ENCODE measurements around the gene FTH1.

FTH1 gene

GRCh38 chr11:61962213-61963015 lies 5.0 kb downstream of the FTH1 start:
- ChIA-PET POLR2A (interaction anchor here (1.0 to 1.4 kb wide), 6 partner anchors 9 to 36 kb away, joined by 3 to 5 read pairs (median 4); no protein-coding TSS in a partner anchor), CTCF (interaction anchor here (1.9 kb wide), 1 partner anchor 15 kb away, joined by 8 read pairs; no protein-coding TSS in a partner anchor)
- DNase-seq (ENCODE audit: extremely low spot score): no peak
- TF ChIP-seq NFRKB (IDR thresholded peaks at IDR 0.05) (no peak), L3MBTL2 (conservative IDR thresholded peaks at IDR 0.05) (no peak), ARNT (IDR thresholded peaks at IDR 0.05) (no peak), FOXK2 (IDR thresholded peaks at IDR 0.05) (no peak), LEF1 (IDR thresholded peaks at IDR 0.05; ENCODE audit: borderline replicate concordance) (no peak), BHLHE40 (IDR thresholded peaks at IDR 0.05; ENCODE audit: borderline replicate concordance) (no peak), SP1 (IDR thresholded peaks at IDR 0.05) (no peak), FOXM1 (IDR thresholded peaks at IDR 0.05; ENCODE audit: borderline replicate concordance) (no peak), SUZ12 (IDR thresholded peaks at IDR 0.05) (no peak), ZNF384 (IDR thresholded peaks at IDR 0.05) (no peak)

- CTCF ChIA-PET: interaction anchor here (1.9 kb wide), 1 partner anchor 14 kb away, joined by 8 read pairs; no protein-coding TSS in a partner anchor
- DNase-seq (ENCODE audit: extremely low spot score): peak; percentile 3
- TF ChIP-seq ZNF384 (IDR thresholded peaks at IDR 0.05): no peak
- TF ChIP-seq HDGF (IDR thresholded peaks at IDR 0.05; ENCODE audit: borderline replicate concordance): no peak
- TF ChIP-seq SP1 (IDR thresholded peaks at IDR 0.05): no peak
- TF ChIP-seq NFRKB (IDR thresholded peaks at IDR 0.05): no peak
- no peak for TF ChIP-seq BHLHE40 (IDR thresholded peaks at IDR 0.05; ENCODE audit: borderline replicate concordance)
- TF ChIP-seq TARDBP (IDR thresholded peaks at IDR 0.05): no peak
- no peak for TF ChIP-seq FOXA1 (IDR thresholded peaks at IDR 0.05)
- TF ChIP-seq PKNOX1 (IDR thresholded peaks at IDR 0.05): no peak
- TF ChIP-seq FOXM1 (IDR thresholded peaks at IDR 0.05; ENCODE audit: borderline replicate concordance): no peak
- no peak for TF ChIP-seq SUZ12 (IDR thresholded peaks at IDR 0.05)
- TF ChIP-seq ARNT (IDR thresholded peaks at IDR 0.05): no peak
- no peak for TF ChIP-seq CTBP1 (IDR thresholded peaks at IDR 0.05; ENCODE audit: borderline replicate concordance)
- TF ChIP-seq FOXK2 (IDR thresholded peaks at IDR 0.05): no peak
- POLR2A ChIA-PET: interaction anchor here (1.0 to 1.4 kb wide), 4 partner anchors 10 to 14 kb away, joined by 3 to 5 read pairs (median 4); no protein-coding TSS in a partner anchor
Measured at GRCh38 chr11:61961570-61962212, 5.7 kb downstream of the FTH1 start.

GRCh38 chr11:61960532-61960931 lies 6.9 kb downstream of the FTH1 start:
- no peak for TF ChIP-seq BHLHE40 (IDR thresholded peaks at IDR 0.05; ENCODE audit: borderline replicate concordance)
- TF ChIP-seq TARDBP (IDR thresholded peaks at IDR 0.05): no peak
- no peak for TF ChIP-seq FOXM1 (IDR thresholded peaks at IDR 0.05; ENCODE audit: borderline replicate concordance)
- no peak for TF ChIP-seq HDGF (IDR thresholded peaks at IDR 0.05; ENCODE audit: borderline replicate concordance)
- TF ChIP-seq NFRKB (IDR thresholded peaks at IDR 0.05): no peak
- no peak for TF ChIP-seq SUZ12 (IDR thresholded peaks at IDR 0.05)
- TF ChIP-seq CTBP1 (IDR thresholded peaks at IDR 0.05; ENCODE audit: borderline replicate concordance): no peak
- no peak for TF ChIP-seq FOXA1 (IDR thresholded peaks at IDR 0.05)
- TF ChIP-seq FOXK2 (IDR thresholded peaks at IDR 0.05): no peak
- TF ChIP-seq ZNF384 (IDR thresholded peaks at IDR 0.05): no peak
- TF ChIP-seq ARNT (IDR thresholded peaks at IDR 0.05): no peak
- TF ChIP-seq PKNOX1 (IDR thresholded peaks at IDR 0.05): no peak
- TF ChIP-seq SP1 (IDR thresholded peaks at IDR 0.05): no peak
- DNase-seq (ENCODE audit: extremely low spot score): no peak
- CTCF ChIA-PET: interaction anchor here (0.6 to 1.9 kb wide), 3 partner anchors 13 to 367 kb away, joined by 3 to 8 read pairs (median 3); no protein-coding TSS in a partner anchor
- POLR2A ChIA-PET: no interaction called here

- TF ChIP-seq LEF1 (IDR thresholded peaks at IDR 0.05; ENCODE audit: borderline replicate concordance) (no peak), ARNT (IDR thresholded peaks at IDR 0.05) (no peak), HDGF (IDR thresholded peaks at IDR 0.05; ENCODE audit: borderline replicate concordance) (no peak), NFRKB (IDR thresholded peaks at IDR 0.05) (no peak), SP1 (IDR thresholded peaks at IDR 0.05) (no peak), FOXM1 (IDR thresholded peaks at IDR 0.05; ENCODE audit: borderline replicate concordance) (no peak), ELF4 (IDR thresholded peaks at IDR 0.05) (no peak), PKNOX1 (IDR thresholded peaks at IDR 0.05) (no peak), SUZ12 (IDR thresholded peaks at IDR 0.05) (no peak)
- POLR2A ChIA-PET: interaction anchor here (0.7 kb wide), 1 partner anchor 8 kb away, joined by 4 read pairs; no protein-coding TSS in a partner anchor
- CTCF ChIA-PET: interaction anchor here (1.0 kb wide), 1 partner anchor 12 kb away, joined by 4 read pairs; no protein-coding TSS in a partner anchor
- DNase-seq (ENCODE audit: extremely low spot score): no peak
Measured at GRCh38 chr11:61959678-61960077, 7.8 kb downstream of the FTH1 start.

- ChIA-PET CTCF (interaction anchor here (1.0 to 1.6 kb wide), 2 partner anchors 11 to 123 kb away, joined by 3 to 4 read pairs; no protein-coding TSS in a partner anchor), POLR2A (interaction anchor here (0.7 kb wide), 1 partner anchor 9 kb away, joined by 4 read pairs; no protein-coding TSS in a partner anchor)
- TF ChIP-seq CTBP1 (IDR thresholded peaks at IDR 0.05; ENCODE audit: borderline replicate concordance) (no peak), PKNOX1 (IDR thresholded peaks at IDR 0.05) (no peak), L3MBTL2 (conservative IDR thresholded peaks at IDR 0.05) (no peak), ARNT (IDR thresholded peaks at IDR 0.05) (no peak), NFRKB (IDR thresholded peaks at IDR 0.05) (no peak), ZNF384 (IDR thresholded peaks at IDR 0.05) (no peak), BHLHE40 (IDR thresholded peaks at IDR 0.05; ENCODE audit: borderline replicate concordance) (no peak), SUZ12 (IDR thresholded peaks at IDR 0.05) (no peak), SP1 (IDR thresholded peaks at IDR 0.05) (no peak), FOXM1 (IDR thresholded peaks at IDR 0.05; ENCODE audit: borderline replicate concordance) (no peak)
- no peak for DNase-seq (ENCODE audit: extremely low spot score)
Measured at GRCh38 chr11:61959114-61959513, 8.3 kb downstream of the FTH1 start.

Measured in HEK293T (cell line).